IPS DF 6.9 (cell line): ENCODE results near the gene HECW1.

Experiments used
- DNase-seq: peaks from one replicate; pipeline ENCODE4 v3.0.0-alpha.2; 2013; ENCODE audit warnings: low read depth, low spot score
- H3K27ac ChIP-seq: one replicate; pipeline ENCODE4 v1.5.1; 2013; ENCODE audit warnings: low read length, control low read depth
- H3K27me3 ChIP-seq: 2 replicates; pipeline ENCODE4 v1.6.1; 2013; ENCODE audit warnings: mild to moderate bottlenecking, low read length; ENCODE audit not compliant: control insufficient read depth, insufficient read depth
- H3K36me3 ChIP-seq: 2 replicates; pipeline ENCODE4 v1.6.1; 2013; ENCODE audit warnings: low read length; ENCODE audit not compliant: control insufficient read depth, insufficient read depth
- H3K4me1 ChIP-seq: 2 replicates; pipeline ENCODE4 v1.6.1; 2013; ENCODE audit warnings: low read length; ENCODE audit not compliant: control insufficient read depth, insufficient read depth
- H3K4me3 ChIP-seq: 2 replicates; pipeline ENCODE4 v1.5.1; 2013; ENCODE audit warnings: mild to moderate bottlenecking, low read length
- H3K9me3 ChIP-seq: 2 replicates; pipeline ENCODE4 v1.6.1; 2013; ENCODE audit warnings: low read length, inconsistent platforms; ENCODE audit not compliant: control insufficient read depth, insufficient read depth
- WGBS: extraction: QIAGEN DNeasy Blood & Tissue Kit; methylation state at CpG from one replicate; pipeline ENCODE4 v1.1.7; 2013; ENCODE audit warnings: mixed read lengths, missing lambda C conversion rate; ENCODE audit not compliant: insufficient read length, insufficient coverage; 5-methylcytosine and 5-hydroxymethylcytosine counted together

HECW1 gene

DNA sequence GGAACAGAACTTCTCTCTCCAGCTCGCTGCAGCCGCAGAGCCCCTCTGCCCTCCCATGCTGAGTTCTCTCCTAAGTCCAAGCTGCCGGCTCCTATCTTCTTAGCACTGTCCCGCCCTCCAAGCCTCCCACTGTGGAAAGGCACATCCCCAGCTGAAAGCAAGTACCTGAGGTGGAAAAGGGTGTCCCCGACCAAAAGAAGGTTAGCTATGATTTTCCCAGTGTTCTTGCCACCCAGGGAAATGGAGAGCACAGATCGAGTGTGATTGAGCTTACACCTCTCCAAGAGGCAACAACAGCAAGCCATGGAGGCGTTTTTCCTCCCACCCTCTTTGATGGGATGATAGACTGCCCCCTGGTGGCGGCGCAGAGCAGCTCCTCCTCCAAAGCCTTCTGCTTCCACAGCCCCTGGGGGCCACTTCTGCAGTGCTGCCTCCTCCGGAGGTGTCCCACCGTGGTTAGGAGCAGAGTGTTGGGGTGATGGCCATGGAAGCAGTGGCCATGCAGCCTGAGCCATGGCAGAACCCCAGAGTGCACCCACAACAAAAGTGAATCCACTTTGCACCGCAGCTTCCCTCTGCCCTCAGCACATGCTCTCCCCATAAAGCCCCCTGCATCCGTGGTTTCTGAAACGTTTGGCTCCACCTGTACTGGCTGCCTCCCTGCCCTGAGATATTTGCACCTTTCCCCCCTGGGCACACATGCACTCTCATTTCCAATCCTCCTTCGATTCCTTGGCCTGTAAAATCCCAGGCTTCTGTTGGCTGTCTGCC is 327.4 kb downstream of the HECW1 start:
- Histone ChIP-seq H3K36me3 (no peaks in the 10 kb centered on the region; the same call in 1 of the 2 replicates), H3K9me3 (no peaks in the 10 kb centered on the region), H3K4me1 (peaks cover 2% of the 10 kb centered on the region; the same call in 1 of the 2 replicates), H3K4me3 (no peak overlapping the region), H3K27ac (no peak overlapping the region), H3K27me3 (no peaks in the 10 kb centered on the region)
- WGBS = no CpG with 5 or more reads among the region's 15 CpGs
- peak; percentile 57 for DNase-seq

GRCh38 chr7:43441231-43442130 is 329.0 kb downstream of the HECW1 start:
- no CpG with 5 or more reads among the region's 11 CpGs for WGBS
- Histone ChIP-seq H3K9me3 (no peaks in the 10 kb centered on the region), H3K4me1 (peaks cover 2% of the 10 kb centered on the region; the same call in 1 of the 2 replicates), H3K27ac (no peak overlapping the region), H3K36me3 (peaks cover 3% of the 10 kb centered on the region; the same call in 1 of the 2 replicates), H3K4me3 (no peak overlapping the region), H3K27me3 (no peaks in the 10 kb centered on the region)
- DNase-seq = no peak

GRCh38 chr7:43443381-43443780 is 330.9 kb downstream of the HECW1 start:
- peaks cover 3% of the 10 kb centered on the region; the same call in 1 of the 2 replicates for H3K36me3 ChIP-seq
- H3K4me3 ChIP-seq = no peak overlapping the region
- WGBS = no CpG with 5 or more reads among the region's 1 CpG
- no peak for DNase-seq
- H3K4me1 ChIP-seq = peaks cover 2% of the 10 kb centered on the region; the same call in 1 of the 2 replicates
- no peaks in the 10 kb centered on the region for H3K9me3 ChIP-seq
- no peak overlapping the region for H3K27ac ChIP-seq
- H3K27me3 ChIP-seq = no peaks in the 10 kb centered on the region

GRCh38 chr7:43444711-43445578 is 332.5 kb downstream of the HECW1 start:
- no peak for DNase-seq
- H3K9me3 ChIP-seq = no peaks in the 10 kb centered on the region
- peaks cover 4% of the 10 kb centered on the region; the same call in 1 of the 2 replicates for H3K4me1 ChIP-seq
- no CpG with 5 or more reads among the region's 72 CpGs for WGBS
- no peak overlapping the region for H3K27ac ChIP-seq
- no peaks in the 10 kb centered on the region for H3K27me3 ChIP-seq
- H3K4me3 ChIP-seq = no peak overlapping the region
- H3K36me3 ChIP-seq = 0 out of 2 replicates have a peak, but pooled peaks cover 3% of the 10 kb centered on the region

GRCh38 chr7:43449577-43449976 is 337.1 kb downstream of the HECW1 start:
- peaks cover 2% of the 10 kb centered on the region; the same call in 1 of the 2 replicates for H3K4me1 ChIP-seq
- WGBS = no CpG with 5 or more reads among the region's 3 CpGs
- no peaks in the 10 kb centered on the region for H3K27me3 ChIP-seq
- no peak overlapping the region for H3K27ac ChIP-seq
- H3K36me3 ChIP-seq = 0 out of 2 replicates have a peak, but pooled peaks cover 3% of the 10 kb centered on the region
- no peak overlapping the region for H3K4me3 ChIP-seq
- DNase-seq = no peak
- H3K9me3 ChIP-seq = no peaks in the 10 kb centered on the region

- Histone ChIP-seq H3K4me1 (peaks cover 2% of the 10 kb centered on the region; the same call in 1 of the 2 replicates), H3K36me3 (no peaks in the 10 kb centered on the region), H3K9me3 (no peaks in the 10 kb centered on the region), H3K4me3 (no peak overlapping the region), H3K27me3 (no peaks in the 10 kb centered on the region), H3K27ac (no peak overlapping the region)
- no peak for DNase-seq
- WGBS = no CpG with 5 or more reads among the region's 3 CpGs
Observed at GRCh38 chr7:43450894-43451293, 338.4 kb downstream of the HECW1 start.

- no peak overlapping the region for H3K27ac ChIP-seq
- no peaks in the 10 kb centered on the region for H3K9me3 ChIP-seq
- no peak for DNase-seq
- no peak overlapping the region for H3K4me3 ChIP-seq
- WGBS = no CpG with 5 or more reads among the region's 8 CpGs
- no peaks in the 10 kb centered on the region for H3K36me3 ChIP-seq
- no peaks in the 10 kb centered on the region for H3K27me3 ChIP-seq
- no peaks in the 10 kb centered on the region for H3K4me1 ChIP-seq
Observed at GRCh38 chr7:43454936-43455518, 342.6 kb downstream of the HECW1 start.

DNA sequence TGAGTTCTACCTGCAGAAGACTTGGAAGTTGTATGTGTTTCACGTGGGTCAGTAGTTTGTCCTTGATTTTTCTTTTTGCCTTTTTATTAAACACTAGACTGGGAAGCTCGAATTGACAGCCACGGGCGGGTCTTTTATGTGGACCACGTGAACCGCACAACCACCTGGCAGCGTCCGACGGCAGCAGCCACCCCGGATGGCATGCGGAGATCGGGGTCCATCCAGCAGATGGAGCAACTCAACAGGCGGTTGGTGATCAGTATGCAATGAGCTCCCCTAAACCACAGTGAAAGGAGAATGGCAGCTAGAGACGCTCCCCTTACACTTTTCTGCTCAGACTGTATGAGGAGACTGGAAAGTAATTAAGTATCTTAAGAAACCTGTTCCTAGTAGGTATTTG is 343.8 kb downstream of the HECW1 start:
- Histone ChIP-seq H3K27ac (no peak overlapping the region), H3K4me1 (no peaks in the 10 kb centered on the region), H3K4me3 (no peak overlapping the region), H3K27me3 (no peaks in the 10 kb centered on the region), H3K36me3 (no peaks in the 10 kb centered on the region), H3K9me3 (no peaks in the 10 kb centered on the region)
- WGBS = no CpG with 5 or more reads among the region's 14 CpGs
- DNase-seq = no peak

DNA sequence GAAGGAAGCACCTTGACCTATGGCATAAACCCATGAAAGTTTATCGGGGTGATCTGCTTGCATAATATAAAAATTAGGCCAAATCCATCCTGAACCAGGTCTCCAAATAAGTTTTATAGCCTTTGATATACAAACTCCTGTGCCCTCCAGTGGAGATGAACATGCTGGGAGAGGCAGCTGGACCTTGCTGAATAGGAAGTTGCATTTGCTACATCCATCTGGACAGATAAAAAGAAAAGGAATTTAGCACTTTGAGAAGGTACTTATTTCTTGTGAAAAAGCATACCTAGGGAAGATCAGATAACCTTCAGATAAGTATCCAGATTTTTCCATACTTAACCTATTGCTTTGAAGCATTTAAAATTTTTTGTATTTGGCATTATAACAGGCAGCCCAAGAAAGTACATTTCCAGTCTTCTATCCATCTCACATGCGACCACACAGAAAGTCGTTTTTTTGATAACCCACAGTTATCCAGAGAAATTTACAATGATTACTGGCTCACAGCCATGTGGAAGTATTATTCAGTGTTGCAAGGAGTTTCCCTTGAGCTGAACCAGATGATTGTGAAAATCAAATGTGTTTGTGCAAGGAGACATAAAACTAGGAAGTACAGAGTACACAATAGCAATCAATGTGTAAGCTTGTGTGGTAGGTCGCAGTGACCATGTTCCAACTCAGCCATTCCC is 346.0 kb downstream of the HECW1 start:
- Histone ChIP-seq H3K4me1 (no peaks in the 10 kb centered on the region), H3K9me3 (no peaks in the 10 kb centered on the region), H3K4me3 (no peak overlapping the region), H3K27me3 (no peaks in the 10 kb centered on the region), H3K36me3 (no peaks in the 10 kb centered on the region), H3K27ac (no peak overlapping the region)
- WGBS = no CpG with 5 or more reads among the region's 4 CpGs
- no peak for DNase-seq
